ENCODE data around the gene COPB2. TPM values are rescaled to one million over a fixed set of nuclear protein-coding genes. Genes with fewer than 3 reads are reported as not detected.

The COPB2 gene
- total and polyA plus RNA-seq, 10 of the 15 experiments (the other 5 are each of a cell fraction or from before 2014, with no cell fraction given), result 51.3 to 143 (median 116) TPM

DNA sequence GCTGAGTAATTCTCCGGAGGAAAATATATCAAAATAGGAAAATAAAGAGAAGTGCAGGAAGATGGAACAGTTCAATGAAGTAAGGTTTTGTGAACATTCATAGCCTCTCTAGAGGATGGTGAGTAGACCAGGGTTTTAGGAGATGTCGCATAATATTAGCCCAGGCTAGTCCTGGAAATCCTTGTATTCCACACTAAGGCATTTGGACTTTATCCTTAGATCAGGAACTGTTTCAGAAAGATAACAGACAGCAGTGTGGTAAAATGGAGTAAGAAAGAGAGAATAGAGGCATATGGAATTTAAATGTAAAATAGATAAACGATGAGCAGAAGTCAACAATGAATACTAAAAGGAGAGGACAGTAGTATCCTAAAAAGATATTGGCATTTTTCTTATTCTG lies 12.1 kb downstream of the COPB2 start:
- WGBS (ENCODE audit: insufficient coverage, insufficient replicate concordance, low lambda C conversion rate, missing lambda C conversion rate), result 94% methylated on average over 3 of the region's 3 CpGs
- DNase-seq (ENCODE audit: low read depth, low spot score) (no peak), FAIRE-seq (no peak), ATAC-seq (no peak)
- ChIA-PET RAD21 (ENCODE audit: unreplicated experiment) (no interaction called here), CTCF (no interaction called here), POLR2A (no interaction called here), SMC1A (ENCODE audit: uncharacterized antibody, unreplicated experiment) (no interaction called here)
- Histone ChIP-seq H3K4me1 (ENCODE audit: control insufficient read depth, insufficient read depth, low read length) (no peaks in the 10 kb centered on the region; the same call in 1 of the 2 replicates), H3K27ac (ENCODE audit: control insufficient read depth, insufficient read depth) (no peak overlapping the region), H3K27me3 (replicated peaks in 1 of 2; ENCODE audit: control insufficient read depth in 2 of 2, insufficient read depth in 2 of 2, low read length in 1 of 2) (no peaks in the 10 kb centered on the region), H2AFZ (ENCODE audit: control insufficient read depth, low read depth, low read length) (no peak overlapping the region), H3K36me3 (ENCODE audit: control insufficient read depth in 2 of 2, insufficient read depth in 2 of 2, low read length in 1 of 2) (peaks cover 6 to 40% of the 10 kb centered on the region in 2 experiments), H3K4me3 (no peak overlapping the region), H4K20me1 (ENCODE audit: control insufficient read depth, insufficient read depth) (no peaks in the 10 kb centered on the region), H3K4me2 (ENCODE audit: control insufficient read depth, insufficient read depth) (no peak overlapping the region), H3K79me2 (ENCODE audit: control insufficient read depth, insufficient read depth, low read length) (peaks cover 4% of the 10 kb centered on the region), H3K9me3 (replicated peaks; ENCODE audit: control insufficient read depth, insufficient read depth, low read length) (no peaks in the 10 kb centered on the region), H3K9ac (ENCODE audit: control insufficient read depth, insufficient read depth, low read length) (no peak overlapping the region)
- in situ Hi-C loops (cut with MboI) (no loop called here), intact Hi-C loops (cut with micrococcal nuclease; ENCODE audit: unreplicated experiment) (no loop called here)
- BruUV-seq (replicated peaks), result no TSS peak
- TF ChIP-seq CEBPZ (IDR thresholded peaks at IDR 0.05; ENCODE audit: low read depth, low read length), result no peak
- TF ChIP-seq JUNB (IDR thresholded peaks at IDR 0.05), result no peak
- no peak for TF ChIP-seq EP300 (IDR thresholded peaks at IDR 0.05; ENCODE audit: borderline replicate concordance in 1 of 2, control insufficient read depth in 1 of 2, low read depth in 2 of 2, low read length in 2 of 2)
- no peak for TF ChIP-seq FOXK2 (IDR thresholded peaks at IDR 0.05)
- no peak for TF ChIP-seq SMC3 (IDR thresholded peaks at IDR 0.05; ENCODE audit: borderline replicate concordance, low read length)
- TF ChIP-seq STAT1 (conservative IDR thresholded peaks at IDR 0.05), result no peak
- TF ChIP-seq, protein P1, sequence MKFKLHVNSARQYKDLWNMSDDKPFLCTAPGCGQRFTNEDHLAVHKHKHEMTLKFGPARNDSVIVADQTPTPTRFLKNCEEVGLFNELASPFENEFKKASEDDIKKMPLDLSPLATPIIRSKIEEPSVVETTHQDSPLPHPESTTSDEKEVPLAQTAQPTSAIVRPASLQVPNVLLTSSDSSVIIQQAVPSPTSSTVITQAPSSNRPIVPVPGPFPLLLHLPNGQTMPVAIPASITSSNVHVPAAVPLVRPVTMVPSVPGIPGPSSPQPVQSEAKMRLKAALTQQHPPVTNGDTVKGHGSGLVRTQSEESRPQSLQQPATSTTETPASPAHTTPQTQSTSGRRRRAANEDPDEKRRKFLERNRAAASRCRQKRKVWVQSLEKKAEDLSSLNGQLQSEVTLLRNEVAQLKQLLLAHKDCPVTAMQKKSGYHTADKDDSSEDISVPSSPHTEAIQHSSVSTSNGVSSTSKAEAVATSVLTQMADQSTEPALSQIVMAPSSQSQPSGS (IDR thresholded peaks at IDR 0.05; ENCODE audit: low read length), result no peak
- no peak for TF ChIP-seq CBX3 (IDR thresholded peaks at IDR 0.05; ENCODE audit: borderline replicate concordance, low read depth)
- TF ChIP-seq KDM1A (IDR thresholded peaks at IDR 0.05; ENCODE audit: borderline replicate concordance), result no peak
- no peak for TF ChIP-seq ZNF592 (IDR thresholded peaks at IDR 0.05)
- TF ChIP-seq, protein P2, sequence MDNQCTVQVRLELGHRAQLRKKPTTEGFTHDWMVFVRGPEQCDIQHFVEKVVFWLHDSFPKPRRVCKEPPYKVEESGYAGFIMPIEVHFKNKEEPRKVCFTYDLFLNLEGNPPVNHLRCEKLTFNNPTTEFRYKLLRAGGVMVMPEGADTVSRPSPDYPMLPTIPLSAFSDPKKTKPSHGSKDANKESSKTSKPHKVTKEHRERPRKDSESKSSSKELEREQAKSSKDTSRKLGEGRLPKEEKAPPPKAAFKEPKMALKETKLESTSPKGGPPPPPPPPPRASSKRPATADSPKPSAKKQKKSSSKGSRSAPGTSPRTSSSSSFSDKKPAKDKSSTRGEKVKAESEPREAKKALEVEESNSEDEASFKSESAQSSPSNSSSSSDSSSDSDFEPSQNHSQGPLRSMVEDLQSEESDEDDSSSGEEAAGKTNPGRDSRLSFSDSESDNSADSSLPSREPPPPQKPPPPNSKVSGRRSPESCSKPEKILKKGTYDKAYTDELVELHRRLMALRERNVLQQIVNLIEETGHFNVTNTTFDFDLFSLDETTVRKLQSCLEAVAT (IDR thresholded peaks at IDR 0.05), result no peak
- no peak for TF ChIP-seq NFYA (IDR thresholded peaks at IDR 0.05; ENCODE audit: borderline replicate concordance, low read depth, low read length)
- TF ChIP-seq BHLHE40 (IDR thresholded peaks at IDR 0.05; ENCODE audit: borderline replicate concordance in 1 of 2, low read depth in 2 of 2, low read length in 1 of 2), result no peak
- TF ChIP-seq MTA3 (IDR thresholded peaks at IDR 0.05; ENCODE audit: borderline replicate concordance, low read length), result no peak
